GM18519 (cell line): ENCODE data around the gene HNRNPD.
"Not testable (repeated sequence)": the region's sequence is repeated elsewhere in the genome, so short reads cannot be mapped to it uniquely, and the experiment has no call there.

Experiments used
- ATAC-seq: cut with Tn5 transposase; IDR thresholded peaks from one replicate; pipeline ENCODE4 v1.9.1; 2021; ENCODE audit warnings: mild to moderate bottlenecking, moderate library complexity; ENCODE audit not compliant: unreplicated experiment, low FRiP score

Gene HNRNPD

GRCh38 chr4:82373486-82373815 lies 340 bp downstream of the HNRNPD start:
- peak; percentile 10 for ATAC-seq

GRCh38 chr4:82372517-82373485 lies 990 bp downstream of the HNRNPD start:
- ATAC-seq = no peak

GRCh38 chr4:82371497-82371896 lies 2.3 kb downstream of the HNRNPD start:
- ATAC-seq = no peak

- no peak for ATAC-seq
Observed at GRCh38 chr4:82367438-82368097, 6.2 kb downstream of the HNRNPD start.

- not testable (repeated sequence) for ATAC-seq
Observed at GRCh38 chr4:82366431-82366830, 7.4 kb downstream of the HNRNPD start.

- ATAC-seq = no peak
Observed at GRCh38 chr4:82363896-82364487, 9.8 kb downstream of the HNRNPD start.

- no peak for ATAC-seq
Observed at GRCh38 chr4:82362565-82362964, 11.2 kb downstream of the HNRNPD start.

GRCh38 chr4:82360298-82361177 lies 13.3 kb downstream of the HNRNPD start:
- ATAC-seq = no peak

GRCh38 chr4:82358847-82359246 lies 14.9 kb downstream of the HNRNPD start:
- ATAC-seq = no peak

GRCh38 chr4:82357640-82358039 lies 16.2 kb downstream of the HNRNPD start:
- no peak for ATAC-seq

- ATAC-seq = no peak
Observed at GRCh38 chr4:82354788-82355187, 19.0 kb downstream of the HNRNPD start.

- ATAC-seq = peak; percentile 50
Observed at GRCh38 chr4:82352825-82353366, 20.9 kb downstream of the HNRNPD start.

- no peak for ATAC-seq
Observed at GRCh38 chr4:82352118-82352824, 21.5 kb downstream of the HNRNPD start.

GRCh38 chr4:82346126-82346525 lies 27.7 kb downstream of the HNRNPD start:
- ATAC-seq = no peak

GRCh38 chr4:82335043-82335442 lies 38.7 kb downstream of the HNRNPD start:
- ATAC-seq = no peak

GRCh38 chr4:82333641-82334040 lies 40.1 kb downstream of the HNRNPD start:
- ATAC-seq = not testable (repeated sequence)

GRCh38 chr4:82331814-82332213 lies 42.0 kb downstream of the HNRNPD start:
- no peak for ATAC-seq

GRCh38 chr4:82320351-82320750 lies 53.4 kb downstream of the HNRNPD start:
- ATAC-seq = no peak

GRCh38 chr4:82303063-82303462 lies 70.7 kb downstream of the HNRNPD start:
- not testable (repeated sequence) for ATAC-seq
